T-cell (primary cell): ENCODE data around the gene KIF22. TPM values are rescaled to one million over a fixed set of nuclear protein-coding genes. Genes with fewer than 3 reads are reported as not detected.
"Not testable (repeated sequence)": the region's sequence is repeated elsewhere in the genome, so short reads cannot be mapped to it uniquely, and the experiment has no call there.

Experiments used
- ATAC-seq, 4 experiments: fragments of 200-7000 bp in 3 of 4; fragments of 150-1000 bp in 1 of 4; cut with Tn5 transposase; replicated peaks in 1 of 4; 1 replicate in 3 of 4; 2 replicates in 1 of 4; pipeline ENCODE4 v1.10.0; 2021; ENCODE audit warnings: moderate library complexity in 3 of 4, mild to moderate bottlenecking in 2 of 4, moderate number of reproducible peaks in 1 of 4
- CTCF ChIA-PET, 2 donors: fragments of 300-600 bp; sonication (Branson Sonifier 250); formaldehyde crosslinking; loops; one replicate each; lab custom pipeline; 2022; ENCODE audit warnings: antibody characterized with exemption in 2 of 2; lab: Charles Lee
- POLR2A ChIA-PET, 2 donors: fragments of 300-600 bp; sonication (Branson Sonifier 250); formaldehyde crosslinking; loops; one replicate each; lab custom pipeline; 2022; ENCODE audit warnings: antibody characterized with exemption in 2 of 2; lab: Charles Lee
- DNase-seq, 35 experiments: peaks; one replicate each; pipeline versions ENCODE4 v3.0.0 to v3.0.0-alpha.2; 2013 to 2023
- H3K27ac ChIP-seq: one replicate; pipeline ENCODE4 v1.5.1; 2013; ENCODE audit warnings: low read length
- H3K27me3 ChIP-seq, 2 experiments: replicated peaks in 1 of 2; 1 replicate in 1 of 2; 2 replicates in 1 of 2; pipeline versions ENCODE4 v1.6.1 to v1.7.0; 2013; ENCODE audit warnings: low read length in 1 of 2, mixed read lengths in 1 of 2; ENCODE audit not compliant: control insufficient read depth in 2 of 2, insufficient read depth in 2 of 2; ENCODE audit errors: extremely low read depth in 1 of 2
- H3K36me3 ChIP-seq, 2 donors: 1 replicate in 1 of 2; 2 replicates in 1 of 2; pipeline versions ENCODE4 v1.6.1 to v1.7.0; 2013; ENCODE audit warnings: low read length in 1 of 2; ENCODE audit not compliant: control insufficient read depth in 2 of 2, insufficient read depth in 1 of 2; ENCODE audit errors: extremely low read depth in 1 of 2
- H3K4me1 ChIP-seq, 2 experiments: 1 replicate in 1 of 2; 2 replicates in 1 of 2; pipeline versions ENCODE4 v1.6.1 to v1.7.0; 2013; ENCODE audit warnings: low read length in 2 of 2, mixed read lengths in 1 of 2; ENCODE audit not compliant: insufficient read depth in 2 of 2, control insufficient read depth in 1 of 2; ENCODE audit errors: extremely low read depth in 1 of 2
- H3K4me3 ChIP-seq, 2 donors: 1 replicate in 1 of 2; 2 replicates in 1 of 2; pipeline versions ENCODE4 v1.5.1 to v1.7.0; 2013; ENCODE audit warnings: mild to moderate bottlenecking in 2 of 2, low read length in 1 of 2, moderate library complexity in 1 of 2; ENCODE audit not compliant: control insufficient read depth in 1 of 2; ENCODE audit errors: extremely low read depth in 1 of 2
- H3K9me3 ChIP-seq: 2 replicates; pipeline ENCODE4 v1.7.0; 2013
- H3K27ac Mint-ChIP-seq, 2 donors: one replicate each; pipeline ENCODE4 v1.8.0; 2020 to 2021; ENCODE audit warnings: mild to moderate bottlenecking in 2 of 2, mixed read lengths in 2 of 2
- H3K27me3 Mint-ChIP-seq, 2 donors: one replicate each; pipeline ENCODE4 v1.8.0; 2021 to 2022; ENCODE audit warnings: mixed read lengths in 2 of 2
- H3K36me3 Mint-ChIP-seq: one replicate; pipeline ENCODE4 v1.8.0; 2021; ENCODE audit warnings: mixed read lengths
- H3K4me1 Mint-ChIP-seq, 3 donors: one replicate each; pipeline ENCODE4 v1.8.0; 2020 to 2022; ENCODE audit warnings: mixed read lengths in 3 of 3, mild to moderate bottlenecking in 1 of 3
- H3K4me3 Mint-ChIP-seq, 3 donors: one replicate each; pipeline ENCODE4 v1.8.0; 2020 to 2022; ENCODE audit warnings: mild to moderate bottlenecking in 3 of 3, mixed read lengths in 3 of 3, moderate library complexity in 3 of 3
- H3K9me3 Mint-ChIP-seq, 3 donors: one replicate each; pipeline ENCODE4 v1.8.0; 2020 to 2022; ENCODE audit warnings: mixed read lengths in 3 of 3
- WGBS: methylation state at CpG from one replicate; pipeline ENCODE4 v1.1.5; 2013; ENCODE audit warnings: missing lambda C conversion rate; ENCODE audit not compliant: insufficient coverage; 5-methylcytosine and 5-hydroxymethylcytosine counted together
- total RNA-seq, 35 experiments: library from RNA in 6 of 35; stranded (reverse) in 6 of 35; fragments of 120-200 nt in 1 of 35; gene quantifications; one replicate each; pipeline versions ENCODE4 v1.2.1 to v1.2.4 and lab custom pipeline; 2013 to 2026

The KIF22 gene
- total RNA-seq, 5 donors from 2014 or later (not counting 1 experiment from before 2014, with no cell fraction given): 84.1 to 95.2 (median 84.9) TPM

DNA sequence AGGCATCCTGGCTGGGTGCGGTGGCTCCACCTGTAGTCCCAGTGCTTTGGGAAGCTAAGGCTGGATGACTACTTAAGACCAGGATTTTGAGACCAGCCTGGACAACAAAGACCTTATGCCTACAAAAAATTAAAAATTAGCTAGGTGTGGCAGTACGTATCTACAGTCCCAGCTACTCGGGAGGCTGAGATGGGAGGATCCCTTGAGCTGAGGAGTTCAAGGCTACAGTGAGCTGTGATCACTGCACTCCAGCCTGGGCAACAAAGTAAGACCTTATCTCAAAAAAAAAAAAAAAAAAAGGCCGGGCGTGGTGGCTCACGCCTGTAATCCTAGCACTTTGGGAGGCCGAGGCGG lies 35.8 kb downstream of the KIF22 start:
- peaks cover 70 to 92% (median 85%) of the 10 kb centered on the region in 3 donors for H3K4me1 Mint-ChIP-seq
- peak overlapping the region; percentile 68 to 79 (median 76) for H3K4me3 Mint-ChIP-seq
- no peaks in the 10 kb centered on the region for H3K36me3 Mint-ChIP-seq

DNA sequence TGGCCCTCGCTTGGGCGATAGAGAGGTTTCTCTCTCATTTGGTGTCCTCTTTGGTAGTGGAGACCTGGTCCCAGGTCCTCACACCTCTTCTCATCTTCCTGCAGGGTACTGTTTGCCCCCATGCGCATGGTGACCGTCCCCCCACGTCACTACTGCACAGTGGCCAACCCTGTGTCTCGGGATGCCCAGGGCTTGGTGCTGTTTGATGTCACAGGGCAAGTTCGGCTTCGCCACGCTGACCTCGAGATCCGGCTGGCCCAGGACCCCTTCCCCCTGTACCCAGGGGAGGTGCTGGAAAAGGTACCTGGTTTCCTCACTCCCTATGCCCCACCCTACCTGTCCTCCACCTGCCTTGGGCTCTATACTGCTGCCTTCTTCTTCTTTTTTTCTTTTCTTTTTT lies 40.2 kb downstream of the KIF22 start:
- H3K4me1 ChIP-seq: peaks cover 20 to 52% of the 10 kb centered on the region in 2 experiments
- H3K27ac ChIP-seq: no peak overlapping the region
- no peaks in the 10 kb centered on the region for H3K27me3 ChIP-seq
- Mint-ChIP-seq H3K27me3 (no peaks in the 10 kb centered on the region), H3K27ac (peak overlapping the region in 1 of 2 donors; percentile 16), H3K4me1 (peaks cover 37 to 54% (median 51%) of the 10 kb centered on the region in 3 donors), H3K9me3 (no peaks in the 10 kb centered on the region), H3K4me3 (no peak overlapping the region), H3K36me3 (peaks cover 16% of the 10 kb centered on the region)
- ATAC-seq: no peak
- ChIA-PET CTCF (no interaction called here), POLR2A (no interaction called here)
- 91% methylated on average over 5 of the region's 11 CpGs for WGBS
- H3K9me3 ChIP-seq: no peaks in the 10 kb centered on the region
- DNase-seq: no peak
- H3K36me3 ChIP-seq: peaks cover 4 to 53% of the 10 kb centered on the region in 2 donors
- H3K4me3 ChIP-seq: no peak overlapping the region

More for the DNA sequence above, 35.8 kb downstream of the KIF22 start:
- H3K27ac Mint-ChIP-seq: peak overlapping the region; percentile 96
- no peaks in the 10 kb centered on the region for H3K9me3 Mint-ChIP-seq
- H3K27me3 Mint-ChIP-seq: no peaks in the 10 kb centered on the region
- CTCF ChIA-PET: interaction anchor here (0.7 to 2.5 kb wide), 6 partner anchors 9 to 22 kb away, joined by 3 to 7 read pairs (median 6); partner anchors contain the start of gene PAGR1 (in 1 of the 2)
- Histone ChIP-seq H3K9me3 (no peaks in the 10 kb centered on the region), H3K27ac (peak overlapping the region; percentile 46), H3K36me3 (peaks cover under 1 to 21% of the 10 kb centered on the region in 2 donors), H3K27me3 (no peaks in the 10 kb centered on the region), H3K4me3 (no peak overlapping the region), H3K4me1 (peaks cover 42 to 94% of the 10 kb centered on the region in 2 experiments)
- no peak for ATAC-seq
- POLR2A ChIA-PET: interaction anchor here (0.6 to 1.0 kb wide), 2 partner anchors 19 to 104 kb away, joined by 3 to 10 read pairs; no protein-coding TSS in a partner anchor
- no peak for DNase-seq
- no CpG with 5 or more reads among the region's 8 CpGs for WGBS

DNA sequence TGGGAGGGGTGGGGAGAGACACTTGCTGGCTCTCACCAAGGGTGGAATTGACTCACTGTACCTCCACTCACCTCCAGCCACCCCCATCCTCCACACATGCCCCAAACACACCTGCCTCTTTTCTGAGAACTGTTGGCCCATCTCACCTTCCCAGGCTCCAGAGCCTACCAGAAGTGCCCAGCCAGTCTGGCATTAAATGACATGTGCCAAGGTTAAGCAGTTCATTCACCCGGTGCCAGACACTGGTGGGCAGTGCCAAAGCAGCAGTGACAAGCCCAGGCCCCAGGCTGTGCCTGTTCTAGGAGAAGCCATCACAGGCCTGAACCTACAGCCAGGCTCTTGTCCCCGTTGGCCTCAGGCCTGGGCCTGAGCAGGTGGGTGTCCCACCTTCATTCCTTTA lies 40.9 kb downstream of the KIF22 start:
- Mint-ChIP-seq H3K27ac (peak overlapping the region in 1 of 2 donors; percentile 73), H3K27me3 (no peaks in the 10 kb centered on the region), H3K4me3 (peak overlapping the region in 1 of 3 donors; percentile 12), H3K36me3 (peaks cover 18% of the 10 kb centered on the region), H3K9me3 (no peaks in the 10 kb centered on the region), H3K4me1 (peaks cover 30 to 48% (median 45%) of the 10 kb centered on the region in 3 donors)
- Histone ChIP-seq H3K9me3 (no peaks in the 10 kb centered on the region), H3K27ac (no peak overlapping the region), H3K4me3 (no peak overlapping the region), H3K36me3 (peaks cover 4 to 56% of the 10 kb centered on the region in 2 donors), H3K27me3 (no peaks in the 10 kb centered on the region), H3K4me1 (peaks cover 13 to 44% of the 10 kb centered on the region in 2 experiments)
- CTCF ChIA-PET: no interaction called here
- POLR2A ChIA-PET: no interaction called here
- 100% methylated on average over 1 of the region's 2 CpGs for WGBS
- DNase-seq: no peak
- no peak for ATAC-seq

DNA sequence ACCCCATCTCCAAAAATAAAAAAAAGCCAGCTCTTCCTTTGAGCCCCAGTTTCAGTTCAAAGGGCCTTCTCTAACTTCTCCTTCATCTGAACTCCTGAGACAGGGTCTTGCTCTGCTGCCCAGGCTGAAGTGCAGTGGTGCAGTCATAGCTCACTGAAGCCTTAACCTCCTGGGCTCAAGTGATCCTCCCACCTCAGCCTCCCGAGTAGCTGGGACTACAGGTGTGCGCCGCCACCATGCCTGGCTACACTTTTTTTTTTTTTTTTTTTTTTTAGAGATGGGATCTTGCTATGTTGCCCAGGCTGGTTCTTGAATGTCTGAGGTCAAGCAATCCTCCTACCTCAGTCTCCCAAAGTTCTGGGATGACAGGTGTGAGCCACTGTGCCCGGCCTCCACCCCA lies 42.7 kb downstream of the KIF22 start:
- H3K27ac Mint-ChIP-seq: peak overlapping the region in 1 of 2 donors; percentile 6
- not testable (repeated sequence) for DNase-seq, H3K27me3 ChIP-seq, H3K9me3 ChIP-seq, H3K4me3 Mint-ChIP-seq, H3K27ac ChIP-seq, H3K9me3 Mint-ChIP-seq, H3K4me3 ChIP-seq, H3K27me3 Mint-ChIP-seq, ATAC-seq
- peaks cover 14 to 31% (median 28%) of the 10 kb centered on the region in 3 donors for H3K4me1 Mint-ChIP-seq
- Histone ChIP-seq H3K36me3 (peaks cover 4 to 72% of the 10 kb centered on the region in 2 donors), H3K4me1 (peaks cover 7 to 28% of the 10 kb centered on the region in 2 experiments)
- ChIA-PET CTCF (interaction anchor here (0.6 to 0.7 kb wide), 2 partner anchors 76 to 147 kb away, joined by 3 read pairs; no protein-coding TSS in a partner anchor), POLR2A (interaction anchor here (0.6 to 0.7 kb wide), 2 partner anchors 15 to 1024 kb away, joined by 5 to 7 read pairs; no protein-coding TSS in a partner anchor)
- WGBS: no CpG with 5 or more reads among the region's 4 CpGs
- H3K36me3 Mint-ChIP-seq: peaks cover 27% of the 10 kb centered on the region

DNA sequence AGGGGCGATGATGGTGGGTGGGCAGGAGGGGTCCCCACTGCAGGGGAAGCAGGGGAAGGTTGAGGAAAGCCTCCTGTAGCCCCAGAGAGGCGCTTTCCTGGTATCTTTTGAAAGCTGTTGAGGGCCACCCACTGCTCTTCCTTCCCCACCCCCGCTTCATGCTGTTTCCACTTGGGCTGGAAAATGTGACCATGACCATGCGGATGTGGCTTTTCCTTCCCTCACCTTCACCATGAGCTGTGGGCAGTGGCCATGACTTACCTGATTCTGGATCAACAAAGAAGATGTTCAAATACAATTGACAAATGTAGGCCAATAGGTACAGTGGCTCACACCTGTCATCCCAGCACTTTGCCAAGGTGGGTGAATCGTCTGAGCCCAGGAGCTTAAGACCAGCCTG lies 43.5 kb downstream of the KIF22 start:
- H3K27ac Mint-ChIP-seq: peak overlapping the region in 1 of 2 donors; percentile 28
- H3K36me3 ChIP-seq: peaks cover 9 to 80% of the 10 kb centered on the region in 2 donors
- WGBS: 80% methylated on average over 1 of the region's 5 CpGs
- H3K4me1 ChIP-seq: peaks cover 3 to 20% of the 10 kb centered on the region in 2 experiments
- H3K4me1 Mint-ChIP-seq: peaks cover 7 to 24% (median 21%) of the 10 kb centered on the region in 3 donors
- H3K27me3 ChIP-seq: no peaks in the 10 kb centered on the region
- CTCF ChIA-PET: interaction anchor here in 1 of 2 donors (0.6 kb wide), 2 partner anchors 37 to 137 kb away, joined by 3 read pairs; no protein-coding TSS in a partner anchor
- POLR2A ChIA-PET: interaction anchor here in 1 of 2 donors (0.7 kb wide), 1 partner anchor 167 kb away, joined by 4 read pairs; no protein-coding TSS in a partner anchor
- DNase-seq (no peak), ATAC-seq (no peak)
- H3K4me3 Mint-ChIP-seq: no peak overlapping the region
- H3K9me3 Mint-ChIP-seq: no peaks in the 10 kb centered on the region
- H3K27me3 Mint-ChIP-seq: no peaks in the 10 kb centered on the region
- no peak overlapping the region for H3K4me3 ChIP-seq
- H3K9me3 ChIP-seq: no peaks in the 10 kb centered on the region
- peaks cover 27% of the 10 kb centered on the region for H3K36me3 Mint-ChIP-seq
- H3K27ac ChIP-seq: no peak overlapping the region

DNA sequence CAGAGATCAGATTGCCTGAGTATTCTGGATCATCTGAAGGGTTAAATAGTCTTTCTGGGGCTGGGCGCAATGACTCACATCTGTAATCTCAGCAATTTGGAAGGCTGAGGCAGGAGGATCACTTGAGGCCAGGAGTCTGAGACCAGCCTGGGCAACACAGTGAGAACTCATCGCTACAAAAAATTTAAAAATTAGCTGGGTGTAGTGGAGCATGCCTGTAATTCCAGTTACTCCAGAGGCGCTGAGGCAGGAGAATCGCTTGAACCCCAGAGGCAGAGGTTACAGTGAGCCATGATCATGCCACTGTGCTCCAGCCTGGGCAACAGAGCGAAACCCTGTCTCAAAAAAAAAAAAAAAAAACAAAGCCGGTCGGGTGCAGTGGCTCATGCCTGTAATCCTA lies 45.4 kb downstream of the KIF22 start:
- Mint-ChIP-seq H3K9me3 (no peaks in the 10 kb centered on the region), H3K27ac (no peak overlapping the region), H3K36me3 (peaks cover 39% of the 10 kb centered on the region), H3K4me3 (no peak overlapping the region), H3K27me3 (no peaks in the 10 kb centered on the region), H3K4me1 (peaks cover 4 to 7% (median 6%) of the 10 kb centered on the region in 3 donors)
- ChIA-PET POLR2A (no interaction called here), CTCF (interaction anchor here in 1 of 2 donors (0.7 kb wide), 2 partner anchors 14 to 67 kb away, joined by 3 read pairs; no protein-coding TSS in a partner anchor)
- no peak overlapping the region for H3K27ac ChIP-seq
- 100% methylated on average over 4 of the region's 7 CpGs for WGBS
- no peaks in the 10 kb centered on the region for H3K27me3 ChIP-seq
- no peaks in the 10 kb centered on the region for H3K9me3 ChIP-seq
- H3K36me3 ChIP-seq: peaks cover 18 to 88% of the 10 kb centered on the region in 2 donors
- peaks cover 0 to 2% of the 10 kb centered on the region in 2 experiments for H3K4me1 ChIP-seq
- no peak overlapping the region for H3K4me3 ChIP-seq
- ATAC-seq (no peak), DNase-seq (no peak)
